Measurements from ENCODE around the gene FAM3D. TPM values are rescaled to one million over a fixed set of nuclear protein-coding genes. Genes with fewer than 3 reads are reported as not detected.
A peak's percentile ranks its signal among the peaks of the same experiment; 100 is the strongest.

The FAM3D gene
- total RNA-seq, 4 donors from 2014 or later, result 1.9 to 33.2 TPM; not detected in 2

DNA sequence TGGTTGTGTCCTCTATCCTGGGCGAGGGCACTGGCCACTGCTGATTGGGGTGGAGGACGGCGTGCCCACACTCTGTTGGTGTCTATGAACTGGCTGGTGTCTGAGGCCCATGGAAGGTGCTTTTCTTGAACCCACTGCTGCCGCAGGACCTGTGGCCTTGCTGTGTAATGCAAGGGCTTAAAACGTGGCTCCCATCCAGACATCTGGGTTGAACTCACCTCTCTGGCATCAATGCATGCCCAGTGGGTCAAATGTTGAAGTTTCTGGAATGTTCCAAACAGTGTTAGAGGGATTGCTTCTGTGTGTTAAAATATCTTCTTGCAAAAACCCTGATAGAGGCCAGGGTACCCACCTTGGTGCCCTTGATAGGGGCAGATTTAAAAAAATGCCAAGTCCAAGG is 42.6 kb downstream of the FAM3D start:
- Histone ChIP-seq H3K9me3 (no peaks in the 10 kb centered on the region), H3K36me3 (no peaks in the 10 kb centered on the region), H3K27ac (no peak overlapping the region), H3K27me3 (no peaks in the 10 kb centered on the region), H3K4me3 (no peak overlapping the region), H3K4me1 (peaks cover 0 to 24% (median 16%) of the 10 kb centered on the region in 3 donors)
- TF ChIP-seq POLR2AphosphoS5 (IDR thresholded peaks at IDR 0.05), result peak; percentile 22
- TF ChIP-seq EP300 (IDR thresholded peaks at IDR 0.05), result no peak
- no peak for TF ChIP-seq POLR2A (IDR thresholded peaks at IDR 0.05)
- WGBS, 2 donors (ENCODE audit: low coverage in 1 of 2), result 60% methylated on average over 1 of the region's 5 CpGs; no CpG with 5 or more reads in 1 of the 2 donors
- ATAC-seq, result no peak

DNA sequence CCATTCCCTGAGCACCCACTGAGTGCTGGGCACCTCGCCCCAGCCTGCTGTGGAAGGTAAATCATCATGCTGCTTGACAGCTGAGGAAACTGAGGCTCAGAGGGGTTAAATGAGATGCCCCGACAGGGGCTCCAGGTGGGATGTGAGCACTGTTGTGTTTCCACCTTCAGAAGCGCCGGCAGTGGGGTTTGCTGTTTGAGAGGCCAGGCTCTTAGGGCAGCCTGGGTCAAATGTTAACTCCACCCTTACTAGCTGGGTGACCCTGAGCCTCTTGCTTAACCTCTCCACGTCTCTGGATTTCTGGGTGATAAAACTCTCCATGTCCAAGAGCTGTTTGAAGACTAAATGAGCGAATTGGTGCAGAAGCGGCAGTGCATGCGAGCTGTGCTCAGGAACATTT is 43.1 kb downstream of the FAM3D start:
- WGBS, 2 donors (ENCODE audit: low coverage in 1 of 2), result 80 to 90% methylated on average over 1 to 2 of the region's 8 CpGs
- ATAC-seq, result no peak
- Histone ChIP-seq H3K27me3 (no peaks in the 10 kb centered on the region), H3K9me3 (no peaks in the 10 kb centered on the region), H3K36me3 (no peaks in the 10 kb centered on the region), H3K4me3 (no peak overlapping the region), H3K4me1 (peaks cover 0 to 24% (median 13%) of the 10 kb centered on the region in 3 donors), H3K27ac (no peak overlapping the region)
- TF ChIP-seq POLR2AphosphoS5 (IDR thresholded peaks at IDR 0.05) (no peak), POLR2A (IDR thresholded peaks at IDR 0.05) (no peak), EP300 (IDR thresholded peaks at IDR 0.05) (no peak)
- TF ChIP-seq, protein P1, sequence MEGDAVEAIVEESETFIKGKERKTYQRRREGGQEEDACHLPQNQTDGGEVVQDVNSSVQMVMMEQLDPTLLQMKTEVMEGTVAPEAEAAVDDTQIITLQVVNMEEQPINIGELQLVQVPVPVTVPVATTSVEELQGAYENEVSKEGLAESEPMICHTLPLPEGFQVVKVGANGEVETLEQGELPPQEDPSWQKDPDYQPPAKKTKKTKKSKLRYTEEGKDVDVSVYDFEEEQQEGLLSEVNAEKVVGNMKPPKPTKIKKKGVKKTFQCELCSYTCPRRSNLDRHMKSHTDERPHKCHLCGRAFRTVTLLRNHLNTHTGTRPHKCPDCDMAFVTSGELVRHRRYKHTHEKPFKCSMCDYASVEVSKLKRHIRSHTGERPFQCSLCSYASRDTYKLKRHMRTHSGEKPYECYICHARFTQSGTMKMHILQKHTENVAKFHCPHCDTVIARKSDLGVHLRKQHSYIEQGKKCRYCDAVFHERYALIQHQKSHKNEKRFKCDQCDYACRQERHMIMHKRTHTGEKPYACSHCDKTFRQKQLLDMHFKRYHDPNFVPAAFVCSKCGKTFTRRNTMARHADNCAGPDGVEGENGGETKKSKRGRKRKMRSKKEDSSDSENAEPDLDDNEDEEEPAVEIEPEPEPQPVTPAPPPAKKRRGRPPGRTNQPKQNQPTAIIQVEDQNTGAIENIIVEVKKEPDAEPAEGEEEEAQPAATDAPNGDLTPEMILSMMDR (IDR thresholded peaks at IDR 0.05), result no peak

DNA sequence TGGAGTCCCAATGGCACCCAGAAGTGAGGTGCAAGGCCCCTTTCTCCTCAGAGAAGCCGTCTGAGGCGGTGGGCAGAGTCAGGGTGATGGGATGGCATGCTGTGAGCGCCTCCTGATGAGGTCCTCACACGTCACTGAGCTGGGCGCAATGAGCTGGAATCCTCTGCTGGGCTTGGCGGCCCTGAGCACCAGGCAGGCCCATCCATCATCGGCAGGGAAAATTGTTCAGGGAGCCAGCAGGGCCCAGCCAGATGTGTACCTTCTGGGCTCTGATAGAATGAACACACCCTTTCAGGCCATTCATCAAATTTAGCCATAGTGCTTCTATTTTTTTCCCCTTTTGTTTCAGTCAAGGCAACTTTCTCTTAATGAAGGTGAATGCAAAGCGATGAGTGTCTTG is 43.7 kb downstream of the FAM3D start:
- Histone ChIP-seq H3K36me3 (no peaks in the 10 kb centered on the region), H3K9me3 (no peaks in the 10 kb centered on the region), H3K27me3 (no peaks in the 10 kb centered on the region), H3K4me1 (peaks cover 0 to 24% (median 7%) of the 10 kb centered on the region in 3 donors), H3K27ac (no peak overlapping the region), H3K4me3 (no peak overlapping the region)
- WGBS, 2 donors (ENCODE audit: low coverage in 1 of 2), result 100% methylated on average over 2 of the region's 8 CpGs; no CpG with 5 or more reads in 1 of the 2 donors
- TF ChIP-seq POLR2A (IDR thresholded peaks at IDR 0.05) (no peak), POLR2AphosphoS5 (IDR thresholded peaks at IDR 0.05) (no peak), EP300 (IDR thresholded peaks at IDR 0.05) (no peak)
- TF ChIP-seq, protein P1 (IDR thresholded peaks at IDR 0.05), result no peak
- ATAC-seq, result no peak

DNA sequence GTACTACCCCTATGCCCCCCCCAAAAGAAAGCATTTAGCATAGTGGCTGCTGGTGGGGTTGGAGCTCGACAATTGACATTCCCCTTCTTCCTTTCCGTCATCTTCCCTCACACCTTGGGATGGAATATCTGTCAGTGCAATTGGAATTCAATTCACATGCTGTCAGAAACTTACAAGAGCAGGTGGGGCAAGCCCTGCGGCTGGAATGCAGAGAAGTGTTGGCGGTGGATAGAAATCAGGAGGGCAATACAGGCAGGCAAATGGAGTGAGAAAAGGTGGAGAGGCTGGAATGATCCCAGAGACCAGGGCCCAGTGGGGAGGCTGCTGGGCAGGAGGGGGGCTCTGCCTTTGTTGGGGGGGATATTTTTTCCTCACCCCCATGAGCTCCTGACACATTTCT is 44.1 kb downstream of the FAM3D start:
- TF ChIP-seq, protein P1 (IDR thresholded peaks at IDR 0.05), result no peak
- TF ChIP-seq POLR2A (IDR thresholded peaks at IDR 0.05) (no peak), POLR2AphosphoS5 (IDR thresholded peaks at IDR 0.05) (no peak), EP300 (IDR thresholded peaks at IDR 0.05) (no peak)
- Histone ChIP-seq H3K27ac (no peak overlapping the region), H3K4me1 (peaks cover 0 to 24% (median 7%) of the 10 kb centered on the region in 3 donors), H3K36me3 (no peaks in the 10 kb centered on the region), H3K9me3 (no peaks in the 10 kb centered on the region), H3K4me3 (no peak overlapping the region), H3K27me3 (no peaks in the 10 kb centered on the region)
- no peak for ATAC-seq
- WGBS, 2 donors (ENCODE audit: low coverage in 1 of 2), result 90% methylated on average over 2 to 4 of the region's 4 CpGs

DNA sequence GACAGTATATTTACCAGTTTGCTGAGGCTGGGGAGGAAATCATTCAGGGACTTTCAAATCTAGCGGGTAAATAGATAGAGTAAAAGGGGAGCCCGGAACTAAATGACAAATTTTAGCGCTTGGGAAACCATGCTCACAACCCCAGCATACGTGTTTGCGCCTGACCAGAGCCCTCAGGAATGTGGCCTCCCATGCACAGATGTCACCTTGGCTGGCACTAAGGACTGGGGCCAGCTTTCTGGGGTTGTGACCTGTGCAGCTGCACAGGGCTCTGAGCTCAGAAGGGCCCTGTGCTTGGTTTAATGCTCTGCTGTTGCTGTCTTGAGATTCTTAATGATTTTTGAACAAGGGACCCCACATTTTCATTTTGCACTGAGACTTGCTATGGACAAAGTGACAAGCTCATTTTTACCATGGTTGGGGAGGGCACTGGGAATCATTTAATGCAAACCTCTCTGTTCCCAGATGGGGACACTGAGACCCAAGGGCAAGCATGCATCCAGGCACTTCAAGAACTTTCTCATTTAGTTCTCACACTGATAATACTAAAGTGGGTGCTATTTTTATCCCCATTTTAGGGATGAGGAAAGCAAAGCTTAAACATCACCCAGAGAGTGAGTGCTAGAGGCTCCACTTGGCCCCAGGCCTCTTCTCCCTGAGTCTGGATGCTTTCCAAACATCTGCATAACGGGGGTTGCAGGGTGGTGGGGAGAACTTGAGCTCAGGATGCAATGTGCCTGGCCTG is 45.3 kb downstream of the FAM3D start:
- TF ChIP-seq POLR2AphosphoS5 (IDR thresholded peaks at IDR 0.05) (no peak), POLR2A (IDR thresholded peaks at IDR 0.05) (no peak), EP300 (IDR thresholded peaks at IDR 0.05) (no peak)
- TF ChIP-seq, protein P1 (IDR thresholded peaks at IDR 0.05), result no peak
- H3K27me3 ChIP-seq, result no peaks in the 10 kb centered on the region
- ATAC-seq, result no peak
- no peaks in the 10 kb centered on the region for H3K36me3 ChIP-seq
- H3K4me3 ChIP-seq, result no peak overlapping the region
- no peaks in the 10 kb centered on the region for H3K9me3 ChIP-seq
- H3K4me1 ChIP-seq, result peaks cover 0 to 24% (median 3%) of the 10 kb centered on the region in 3 donors
- no peak overlapping the region for H3K27ac ChIP-seq
- 71% methylated on average over 1 of the region's 6 CpGs; no CpG with 5 or more reads in 1 of the 2 donors for WGBS, 2 donors (ENCODE audit: low coverage in 1 of 2)
